GM18505 (cell line): ENCODE data around the gene NOTO.
"Not testable (repeated sequence)": the region's sequence is repeated elsewhere in the genome, so short reads cannot be mapped to it uniquely, and the experiment has no call there.

Experiments used
- ATAC-seq: cut with Tn5 transposase; IDR thresholded peaks from one replicate; pipeline ENCODE4 v1.9.1; 2021; ENCODE audit not compliant: unreplicated experiment
- POLR2A ChIP-seq: IDR thresholded peaks from 4 replicates; pipeline ENCODE4 v1.6.1; 2011; ENCODE audit warnings: borderline replicate concordance; ENCODE audit not compliant: insufficient read depth, insufficient read length; ENCODE audit errors: extremely low read depth

Gene NOTO

DNA sequence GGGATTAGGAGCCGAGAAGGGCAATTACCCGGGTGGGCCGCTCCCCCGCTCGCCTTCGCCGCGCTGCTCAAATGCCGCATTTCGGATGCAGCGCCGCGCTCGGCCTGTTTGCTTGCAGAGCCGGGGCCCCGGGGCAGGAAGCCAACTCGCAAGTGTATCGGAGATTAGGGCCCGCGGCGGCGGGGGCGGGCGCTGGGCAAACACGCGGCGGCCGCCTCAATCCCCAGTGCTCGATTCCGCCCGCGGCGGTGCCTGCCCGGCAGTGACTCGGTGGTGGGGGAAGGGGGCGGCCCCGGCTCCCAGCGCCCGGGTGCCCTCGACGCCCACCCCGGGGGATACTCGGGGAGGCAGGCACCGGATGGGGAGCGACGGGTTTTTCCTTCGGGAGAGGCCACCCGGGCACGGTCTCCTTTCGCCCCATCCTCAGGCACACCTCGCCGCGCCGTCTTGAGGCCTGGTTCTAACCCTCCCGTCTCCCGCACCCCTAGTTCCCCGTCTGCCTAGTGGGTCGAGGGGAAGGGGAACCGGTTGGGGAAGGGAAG is 26.6 kb upstream of the NOTO start:
- ATAC-seq, result peak; percentile 41

DNA sequence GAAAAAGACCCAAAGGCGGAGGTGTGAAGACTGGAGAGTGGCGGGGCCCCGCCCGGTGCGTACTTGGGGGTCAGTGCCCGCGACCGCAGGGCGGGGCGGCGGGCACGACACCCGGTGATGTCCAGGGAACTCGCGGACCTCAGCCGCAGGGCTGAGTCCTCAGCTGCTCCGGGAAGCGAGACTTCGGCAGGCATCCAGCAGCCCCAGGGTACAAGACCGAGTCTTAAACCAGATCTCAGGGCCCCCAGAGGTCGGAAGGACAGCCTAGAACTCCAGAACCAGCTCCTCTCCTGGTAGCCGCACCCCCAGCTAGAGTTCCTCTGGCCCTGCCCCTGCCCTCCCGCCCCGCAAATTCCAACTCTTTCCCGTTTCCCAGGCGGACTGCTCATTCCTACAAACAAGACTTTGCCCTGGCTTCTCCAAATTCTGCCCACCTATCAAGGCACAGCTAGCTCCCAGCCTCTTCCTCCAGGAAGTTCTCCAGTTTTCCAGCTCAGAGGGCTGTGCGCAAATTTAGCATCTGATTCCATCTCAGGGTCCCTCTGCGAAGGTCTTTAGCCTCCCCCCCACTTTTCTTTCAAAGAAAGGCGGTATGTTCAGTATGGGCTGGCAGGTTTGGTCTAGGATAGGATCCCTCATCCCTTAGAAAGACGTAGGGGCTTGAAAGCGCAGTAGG is 26.0 kb upstream of the NOTO start:
- ATAC-seq, result no peak
- no peak for TF ChIP-seq POLR2A

More for the DNA sequence above, 26.6 kb upstream of the NOTO start:
- TF ChIP-seq POLR2A, result no peak

- ATAC-seq, result peak; percentile 84
- TF ChIP-seq POLR2A, result no peak
These were observed 25.3 kb upstream of the NOTO start for GRCh38 chr2:73176881-73177644.

GRCh38 chr2:73177645-73178255 is 24.6 kb upstream of the NOTO start:
- no peak for ATAC-seq
- TF ChIP-seq POLR2A, result no peak

GRCh38 chr2:73185965-73186364 is 16.4 kb upstream of the NOTO start:
- ATAC-seq, result no peak
- TF ChIP-seq POLR2A, result no peak

DNA sequence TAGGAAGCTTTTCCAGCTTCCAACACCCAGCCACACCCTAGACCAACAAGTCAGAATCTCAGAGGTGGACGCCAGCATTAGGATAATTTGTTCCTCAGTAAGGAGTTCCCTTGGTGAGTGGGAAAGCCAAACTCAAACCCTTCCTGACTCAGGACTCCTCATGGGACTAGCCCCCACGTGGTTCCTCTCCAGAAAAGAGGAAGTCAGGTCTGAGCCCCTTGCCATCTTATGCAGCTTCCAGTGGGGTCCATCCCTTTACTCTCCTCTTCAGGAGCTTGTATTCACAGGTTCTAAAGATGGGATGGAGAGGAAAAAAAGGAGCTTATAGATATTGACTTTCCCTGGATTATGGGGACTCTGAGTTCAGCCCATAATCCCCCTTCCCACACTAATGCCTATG is 14.8 kb upstream of the NOTO start:
- TF ChIP-seq POLR2A, result no peak

GRCh38 chr2:73197579-73197978 is 4.8 kb upstream of the NOTO start:
- ATAC-seq, result no peak
- TF ChIP-seq POLR2A, result no peak

More for the DNA sequence above, 14.8 kb upstream of the NOTO start:
- ATAC-seq, result no peak

DNA sequence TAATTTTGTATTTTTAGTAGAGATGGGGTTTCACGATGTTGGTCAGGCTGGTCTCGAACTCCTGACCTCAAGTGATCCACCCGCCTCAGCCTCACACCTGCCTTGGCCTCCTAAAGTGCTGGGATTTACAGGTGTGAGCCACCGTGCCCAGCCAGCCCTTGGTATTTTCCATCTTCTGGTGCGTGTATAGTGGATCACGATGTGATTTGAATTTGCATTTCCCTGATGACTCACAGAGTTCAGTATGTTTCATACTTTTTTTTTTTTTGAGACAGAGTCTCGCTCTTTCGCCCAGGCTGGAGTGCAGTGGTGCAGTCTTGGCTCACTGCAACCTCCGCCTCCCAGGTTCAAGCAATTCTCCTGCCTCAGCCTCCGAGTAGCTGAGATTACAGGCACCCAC is 2.1 kb upstream of the NOTO start:
- ATAC-seq, result not testable (repeated sequence)

- no peak for ATAC-seq
These were observed 794 bp downstream of the NOTO start for GRCh38 chr2:73203055-73203681.

DNA sequence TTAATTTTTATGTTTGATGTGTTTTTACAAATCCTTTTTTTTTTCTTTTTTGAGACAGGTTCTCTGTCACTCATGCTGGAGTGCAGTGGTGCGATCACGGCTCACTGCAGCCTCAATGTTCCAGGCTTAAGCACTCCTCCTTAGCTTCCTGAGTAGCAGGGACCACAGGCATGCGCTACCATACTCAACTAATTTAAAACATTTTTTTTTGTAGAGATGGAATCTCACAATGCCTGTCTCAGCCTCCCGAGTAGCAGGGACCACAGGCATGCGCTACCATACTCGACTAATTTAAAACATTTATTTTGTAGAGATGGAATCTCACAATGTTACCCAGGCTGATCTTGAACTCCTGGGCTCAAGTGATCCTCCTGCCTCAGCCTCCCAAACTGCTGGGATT is 3.2 kb downstream of the NOTO start:
- ATAC-seq, result no peak
- no peak for TF ChIP-seq POLR2A

More at GRCh38 chr2:73203055-73203681, 794 bp downstream of the NOTO start:
- TF ChIP-seq POLR2A, result no peak

- ATAC-seq, result no peak
- TF ChIP-seq POLR2A, result no peak
These were observed 5.9 kb downstream of the NOTO start for GRCh38 chr2:73208258-73208657.

- no peak for ATAC-seq
- TF ChIP-seq POLR2A, result no peak
These were observed 7.6 kb downstream of the NOTO start for GRCh38 chr2:73210019-73210418.

GRCh38 chr2:73210696-73211095 is 8.3 kb downstream of the NOTO start:
- no peak for ATAC-seq
- TF ChIP-seq POLR2A, result no peak
